HepG2 (cell line): ENCODE measurements around the gene CEP162. TPM values are rescaled to one million over a fixed set of nuclear protein-coding genes. Genes with fewer than 3 reads are reported as not detected.

Source experiments
- ARID3A ChIP-seq: IDR thresholded peaks from 2 replicates; pipeline ENCODE4 v1.6.1; 2012; ENCODE audit warnings: low read depth, low read length, improper control_type of control experiment
- CEBPZ ChIP-seq: IDR thresholded peaks from 2 replicates; pipeline ENCODE4 v1.6.1; 2012; ENCODE audit warnings: low read length, improper control_type of control experiment
- DNMT3B ChIP-seq: conservative IDR thresholded peaks from 2 replicates; pipeline ENCODE4 v1.6.1; 2016; ENCODE audit warnings: missing biosample characterization, control low read depth
- DRAP1 ChIP-seq: IDR thresholded peaks from 2 replicates; pipeline ENCODE4 v1.6.1; 2016; ENCODE audit warnings: missing genetic modification reagents, missing compliant biosample characterization
- HES4 ChIP-seq: sonication (generic); formaldehyde crosslinking; IDR thresholded peaks from 2 replicates; pipeline ENCODE4 v1.9.0; 2021; ENCODE audit warnings: mild to moderate bottlenecking, missing genetic modification reagents, borderline replicate concordance
- KDM4B ChIP-seq: sonication (generic); formaldehyde crosslinking; IDR thresholded peaks from 2 replicates; pipeline ENCODE4 v1.4.0; 2020; ENCODE audit warnings: missing genetic modification reagents
- MED8 ChIP-seq: sonication (generic); formaldehyde crosslinking; IDR thresholded peaks from 2 replicates; pipeline ENCODE4 v1.8.1; 2023; ENCODE audit warnings: mild to moderate bottlenecking, missing genetic modification reagents; ENCODE audit not compliant: insufficient replicate concordance
- MEIS2 ChIP-seq: sonication (generic); formaldehyde crosslinking; IDR thresholded peaks from 2 replicates; pipeline ENCODE4 v1.9.0; 2021; ENCODE audit warnings: mild to moderate bottlenecking, missing genetic modification reagents
- MZF1 ChIP-seq: sonication (generic); formaldehyde crosslinking; IDR thresholded peaks from 2 replicates; pipeline ENCODE4 v1.8.1; 2023; ENCODE audit warnings: mild to moderate bottlenecking, missing genetic modification reagents, borderline replicate concordance
- NRL ChIP-seq: sonication (generic); formaldehyde crosslinking; IDR thresholded peaks from 2 replicates; pipeline ENCODE4 v1.5.0; 2020; ENCODE audit warnings: missing genetic modification reagents, mild to moderate bottlenecking, moderate library complexity, borderline replicate concordance
- PAF1 ChIP-seq: IDR thresholded peaks from 2 replicates; pipeline ENCODE4 v1.6.1; 2016; ENCODE audit warnings: missing genetic modification reagents, missing compliant biosample characterization
- RCOR2 ChIP-seq: IDR thresholded peaks from 2 replicates; pipeline ENCODE4 v1.6.1; 2016; ENCODE audit warnings: missing biosample characterization, missing genetic modification reagents
- ZKSCAN5 ChIP-seq: sonication (generic); formaldehyde crosslinking; IDR thresholded peaks from 2 replicates; pipeline ENCODE4 v1.5.1; 2020; ENCODE audit warnings: mild to moderate bottlenecking, missing genetic modification reagents
- ZNF180 ChIP-seq: sonication (generic); formaldehyde crosslinking; IDR thresholded peaks from 2 replicates; pipeline ENCODE4 v1.4.0; 2020; ENCODE audit warnings: low read depth, missing genetic modification reagents, borderline replicate concordance
- ZNF253 ChIP-seq: sonication (generic); formaldehyde crosslinking; IDR thresholded peaks from 2 replicates; pipeline ENCODE4 v1.8.0; 2022; ENCODE audit warnings: mild to moderate bottlenecking, missing genetic modification reagents, borderline replicate concordance
- ZNF260 ChIP-seq: sonication (generic); formaldehyde crosslinking; IDR thresholded peaks from 2 replicates; pipeline ENCODE4 v1.4.0; 2020; ENCODE audit warnings: missing genetic modification reagents, low read depth, mild to moderate bottlenecking, borderline replicate concordance
- ZNF343 ChIP-seq: sonication (generic); formaldehyde crosslinking; IDR thresholded peaks from 2 replicates; pipeline ENCODE4 v1.4.0; 2020; ENCODE audit warnings: mild to moderate bottlenecking, missing genetic modification reagents
- ZNF7 ChIP-seq: IDR thresholded peaks from 2 replicates; pipeline ENCODE4 v1.6.1; 2016; ENCODE audit warnings: missing biosample characterization, missing genetic modification reagents
- ZNF790 ChIP-seq: sonication (generic); formaldehyde crosslinking; IDR thresholded peaks from 2 replicates; pipeline ENCODE4 v1.8.0; 2022; ENCODE audit warnings: missing genetic modification reagents, mild to moderate bottlenecking, borderline replicate concordance
- polyA plus RNA-seq, 8 experiments: library from polyadenylated mRNA; depleted of rRNA in 3 of 8; stranded (reverse) in 7 of 8; unstranded in 1 of 8; fragments of >200 nt; fragmentation: Illumina TruSeq in 4 of 8; extraction: Trizol in 4 of 8; gene quantifications; 2 replicates each; pipeline versions ENCODE4 v1.2.1 to v1.2.3, GENCODE V29; 2011 to 2016; ENCODE audit warnings: low read depth in 4 of 8, missing spikeins in 1 of 8, mixed read lengths in 1 of 8; ENCODE audit not compliant: insufficient read depth in 1 of 8
- total RNA-seq, 5 experiments: library from RNA; depleted of rRNA; stranded (reverse); fragments of >200 nt; fragmentation: Illumina TruSeq; extraction: Trizol; gene quantifications; 2 replicates each; pipeline ENCODE4 v1.2.3, GENCODE V29; 2016; ENCODE audit warnings: low read depth in 1 of 5
- TF ChIP-seq, protein P1 (sequence below): sonication (generic); formaldehyde crosslinking; IDR thresholded peaks from 2 replicates; pipeline ENCODE4 v1.5.0; 2020; ENCODE audit warnings: missing genetic modification reagents, mild to moderate bottlenecking, borderline replicate concordance
- TF ChIP-seq, protein P2 (sequence below): sonication (generic); formaldehyde crosslinking; IDR thresholded peaks from 2 replicates; pipeline ENCODE4 v1.4.0; 2020; ENCODE audit warnings: missing genetic modification reagents

The CEP162 gene
- total and polyA plus RNA-seq, 2 of the 13 experiments (the other 11 are each of a cell fraction or from before 2014, with no cell fraction given): 0.50 to 7.9 TPM

DNA sequence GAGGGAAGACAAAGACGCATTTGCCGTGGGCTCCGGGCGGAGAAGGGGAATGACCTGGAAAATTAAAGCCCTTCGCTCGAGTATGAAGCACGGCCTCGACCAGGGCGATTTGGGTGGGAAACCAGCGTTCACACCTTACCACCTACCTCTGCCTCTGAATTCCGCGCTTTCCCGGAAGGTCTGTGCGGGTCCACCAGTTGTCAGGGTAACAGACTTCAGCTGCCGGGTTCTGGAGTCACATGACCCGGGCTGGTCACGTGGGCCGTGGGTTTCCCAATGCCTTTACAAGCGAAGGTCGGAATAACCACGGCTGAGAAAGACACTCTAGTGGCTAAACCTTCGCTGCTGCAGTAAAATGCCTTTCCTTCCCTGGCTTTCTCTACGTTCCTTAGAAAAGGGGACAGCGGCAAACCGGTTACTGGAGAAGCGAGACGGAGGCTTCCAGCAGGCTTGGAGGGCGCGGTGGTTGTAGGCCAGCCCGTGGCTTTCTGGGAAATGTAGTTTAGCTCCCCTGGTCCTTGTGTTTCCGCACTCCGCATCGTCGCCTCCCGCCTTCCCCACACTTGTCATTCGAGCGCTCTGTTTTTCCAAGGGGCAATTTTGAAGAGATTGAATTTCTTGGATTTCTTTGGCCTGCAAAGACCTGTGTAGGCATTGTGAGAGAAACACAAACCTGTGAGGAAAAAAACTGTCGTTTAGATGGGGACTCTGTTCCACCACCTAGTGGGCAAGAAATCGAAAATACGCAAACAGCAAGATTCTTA, at the start of gene CEP162 (continued):
- TF ChIP-seq DNMT3B (CRISPR knock-in tag): no peak
- TF ChIP-seq ZKSCAN5: no peak
- no peak for TF ChIP-seq ZNF343
- TF ChIP-seq ZNF260: no peak
- no peak for TF ChIP-seq DRAP1 (CRISPR knock-in tag)
- no peak for TF ChIP-seq MZF1 (CRISPR knock-in tag)
- no peak for TF ChIP-seq ARID3A
- TF ChIP-seq ZNF180 (CRISPR knock-in tag): no peak
- TF ChIP-seq, protein P1, sequence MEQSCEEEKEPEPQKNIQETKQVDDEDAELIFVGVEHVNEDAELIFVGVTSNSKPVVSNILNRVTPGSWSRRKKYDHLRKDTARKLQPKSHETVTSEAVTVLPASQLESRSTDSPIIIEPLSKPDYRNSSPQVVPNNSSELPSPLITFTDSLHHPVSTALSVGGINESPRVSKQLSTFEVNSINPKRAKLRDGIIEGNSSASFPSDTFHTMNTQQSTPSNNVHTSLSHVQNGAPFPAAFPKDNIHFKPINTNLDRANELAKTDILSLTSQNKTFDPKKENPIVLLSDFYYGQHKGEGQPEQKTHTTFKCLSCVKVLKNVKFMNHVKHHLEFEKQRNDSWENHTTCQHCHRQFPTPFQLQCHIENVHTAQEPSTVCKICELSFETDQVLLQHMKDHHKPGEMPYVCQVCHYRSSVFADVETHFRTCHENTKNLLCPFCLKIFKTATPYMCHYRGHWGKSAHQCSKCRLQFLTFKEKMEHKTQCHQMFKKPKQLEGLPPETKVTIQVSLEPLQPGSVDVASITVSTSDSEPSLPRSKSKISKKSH: peak; percentile 50; the same call in 1 of the 2 replicates
- no peak for TF ChIP-seq ZNF7 (CRISPR knock-in tag)
- peak; percentile 67; the same call in 1 of the 2 replicates for TF ChIP-seq ZNF253 (CRISPR knock-in tag)
- TF ChIP-seq MEIS2: peak; percentile 66
- TF ChIP-seq NRL: peak; percentile 84; the same call in 1 of the 2 replicates
- no peak for TF ChIP-seq KDM4B (CRISPR knock-in tag)
- no peak for TF ChIP-seq HES4 (CRISPR knock-in tag)
- TF ChIP-seq RCOR2 (CRISPR knock-in tag): no peak
- TF ChIP-seq, protein P2, sequence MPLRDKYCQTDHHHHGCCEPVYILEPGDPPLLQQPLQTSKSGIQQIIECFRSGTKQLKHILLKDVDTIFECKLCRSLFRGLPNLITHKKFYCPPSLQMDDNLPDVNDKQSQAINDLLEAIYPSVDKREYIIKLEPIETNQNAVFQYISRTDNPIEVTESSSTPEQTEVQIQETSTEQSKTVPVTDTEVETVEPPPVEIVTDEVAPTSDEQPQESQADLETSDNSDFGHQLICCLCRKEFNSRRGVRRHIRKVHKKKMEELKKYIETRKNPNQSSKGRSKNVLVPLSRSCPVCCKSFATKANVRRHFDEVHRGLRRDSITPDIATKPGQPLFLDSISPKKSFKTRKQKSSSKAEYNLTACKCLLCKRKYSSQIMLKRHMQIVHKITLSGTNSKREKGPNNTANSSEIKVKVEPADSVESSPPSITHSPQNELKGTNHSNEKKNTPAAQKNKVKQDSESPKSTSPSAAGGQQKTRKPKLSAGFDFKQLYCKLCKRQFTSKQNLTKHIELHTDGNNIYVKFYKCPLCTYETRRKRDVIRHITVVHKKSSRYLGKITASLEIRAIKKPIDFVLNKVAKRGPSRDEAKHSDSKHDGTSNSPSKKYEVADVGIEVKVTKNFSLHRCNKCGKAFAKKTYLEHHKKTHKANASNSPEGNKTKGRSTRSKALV (CRISPR knock-in tag): no peak
- TF ChIP-seq ZNF790 (CRISPR knock-in tag): no peak
- no peak for TF ChIP-seq PAF1
- TF ChIP-seq CEBPZ: no peak
- no peak for TF ChIP-seq MED8 (CRISPR knock-in tag)
